HUDEP-2 (cell line): ENCODE results near the gene PREPL.
"Not testable (repeated sequence)": the region's sequence is repeated elsewhere in the genome, so short reads cannot be mapped to it uniquely, and the experiment has no call there.

Source experiments
- DNase-seq, 76 experiments: peaks; one replicate each; lab custom pipeline; 2025; ENCODE audit not compliant: unreplicated experiment in 76 of 76; lab: John Stamatoyannopoulos, UW

PREPL gene

DNA sequence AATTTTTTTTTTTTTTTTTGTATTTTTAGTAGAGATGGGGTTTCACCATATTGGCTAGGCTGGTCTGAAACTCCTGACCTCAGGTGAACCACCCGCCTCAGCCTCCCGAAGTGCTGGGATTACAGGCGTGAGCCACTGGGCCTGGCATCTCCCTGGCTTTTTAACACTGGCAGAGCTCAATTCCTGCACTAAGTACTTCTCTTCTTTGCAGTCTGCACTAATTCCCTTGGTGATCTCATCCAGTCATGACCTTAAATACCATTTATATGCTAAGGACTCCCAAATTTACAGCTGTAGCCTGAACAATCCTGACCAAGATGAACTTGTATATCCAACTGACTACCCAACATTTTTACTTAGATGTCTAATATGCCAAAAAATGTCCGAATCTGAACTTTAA lies 10.2 kb downstream of the PREPL start:
- DNase-seq, result no peak

DNA sequence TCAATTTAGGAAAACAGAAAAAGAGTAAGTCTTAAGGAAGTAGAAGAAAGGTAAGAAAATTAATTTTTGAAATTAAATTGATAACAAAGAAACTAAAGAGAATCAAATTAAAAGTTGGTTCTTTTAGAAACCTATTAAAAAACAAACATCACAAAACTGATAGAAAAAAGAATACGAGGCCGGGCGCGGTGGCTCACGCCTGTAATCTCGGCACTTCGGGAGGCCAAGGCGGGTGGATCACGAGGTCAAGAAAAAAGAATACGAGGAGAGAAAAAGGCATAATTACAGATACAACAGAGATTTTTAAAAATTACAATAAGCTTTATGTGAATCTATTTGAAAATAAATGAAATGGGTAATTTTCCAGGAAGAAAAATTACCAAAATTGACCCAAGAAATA lies 11.8 kb downstream of the PREPL start:
- no peak for DNase-seq

DNA sequence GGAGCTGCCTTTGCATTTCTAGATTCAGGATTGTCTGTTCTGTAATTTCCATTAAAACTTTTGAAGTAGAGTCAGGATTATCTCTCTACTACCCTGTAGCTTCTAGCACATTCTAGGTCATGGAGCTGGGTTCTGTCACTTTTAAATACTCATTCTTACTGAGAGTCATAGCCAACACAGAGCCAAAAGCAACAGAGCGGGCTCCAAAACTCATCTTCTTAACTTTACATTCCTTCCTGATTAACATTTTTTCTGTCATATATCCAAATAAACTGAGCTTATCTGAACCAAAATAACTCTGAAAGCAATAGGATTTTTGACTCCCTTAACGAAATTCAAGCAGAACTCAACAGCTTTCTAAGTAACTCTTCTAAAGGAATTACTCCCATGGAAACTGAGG lies 12.9 kb downstream of the PREPL start:
- DNase-seq, result no peak

DNA sequence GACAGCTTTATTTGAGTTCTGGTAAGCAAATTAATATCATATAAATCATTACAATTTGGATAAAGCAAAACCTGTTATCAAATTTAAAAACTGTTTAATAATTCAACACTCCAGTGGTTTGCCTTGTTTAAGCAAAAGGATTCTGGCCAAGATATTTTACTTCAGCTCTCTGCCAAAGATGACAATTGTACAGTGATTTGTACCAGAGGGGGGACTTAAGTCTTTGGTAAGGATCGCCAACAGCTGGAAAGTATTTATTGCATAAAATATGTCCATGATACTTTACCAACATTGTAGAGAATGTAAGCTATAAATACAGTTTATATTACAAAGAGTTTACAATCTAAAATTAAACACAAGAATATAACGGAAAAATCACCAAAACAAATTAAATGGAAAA lies 13.8 kb downstream of the PREPL start:
- no peak for DNase-seq

DNA sequence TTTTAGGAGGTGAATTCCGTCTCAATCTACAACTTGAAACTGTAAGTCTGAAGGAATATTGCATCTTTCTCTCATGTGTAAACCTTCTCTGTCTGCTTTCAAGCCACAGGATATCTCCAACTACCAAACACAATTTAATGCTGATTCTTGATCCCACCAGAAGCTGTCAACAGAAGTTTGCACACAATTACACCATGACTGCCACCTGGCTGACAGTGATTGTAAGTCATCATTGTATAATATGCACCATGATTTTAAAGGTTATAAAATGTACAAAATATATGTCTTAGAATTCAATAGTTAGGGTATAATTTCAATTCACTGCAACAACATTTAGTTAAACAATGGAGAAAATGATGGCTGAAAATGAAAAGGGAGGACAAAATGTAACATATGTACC lies 18.4 kb downstream of the PREPL start:
- peak in 5 of 76 experiments; percentile 1 to 9 (median 4) for DNase-seq

DNA sequence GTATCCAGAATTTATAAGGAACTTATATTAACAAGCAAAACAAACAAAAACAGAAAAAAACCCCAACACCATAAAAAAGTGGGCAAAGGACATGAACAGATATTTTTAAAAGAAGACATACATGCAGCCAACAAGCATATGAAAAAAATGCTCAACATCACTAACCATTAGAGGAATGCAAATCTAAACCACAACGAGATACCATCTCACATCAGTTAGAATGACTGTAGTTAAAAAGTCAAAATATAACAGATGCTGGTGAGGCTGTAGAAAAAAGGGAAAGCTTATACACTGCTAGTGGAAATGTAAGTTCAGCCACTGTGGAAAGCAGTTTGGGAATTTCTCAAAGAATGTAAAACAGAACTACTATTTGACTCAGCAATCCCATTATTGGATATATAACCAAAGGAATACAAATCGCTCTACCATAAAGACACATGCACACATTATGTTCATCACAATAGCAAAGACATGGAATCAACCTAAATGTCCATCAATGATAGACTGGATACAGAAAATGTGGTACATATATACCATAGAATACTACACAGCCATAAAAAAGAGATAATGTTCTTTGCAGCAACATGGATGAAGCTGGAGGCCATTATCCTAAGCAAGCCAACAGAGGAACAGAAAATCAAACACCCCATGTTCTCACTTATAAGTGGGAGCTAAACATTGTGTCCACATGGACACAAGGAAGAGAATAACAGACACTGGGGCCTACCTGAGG lies 25.3 kb downstream of the PREPL start:
- DNase-seq, result no peak

DNA sequence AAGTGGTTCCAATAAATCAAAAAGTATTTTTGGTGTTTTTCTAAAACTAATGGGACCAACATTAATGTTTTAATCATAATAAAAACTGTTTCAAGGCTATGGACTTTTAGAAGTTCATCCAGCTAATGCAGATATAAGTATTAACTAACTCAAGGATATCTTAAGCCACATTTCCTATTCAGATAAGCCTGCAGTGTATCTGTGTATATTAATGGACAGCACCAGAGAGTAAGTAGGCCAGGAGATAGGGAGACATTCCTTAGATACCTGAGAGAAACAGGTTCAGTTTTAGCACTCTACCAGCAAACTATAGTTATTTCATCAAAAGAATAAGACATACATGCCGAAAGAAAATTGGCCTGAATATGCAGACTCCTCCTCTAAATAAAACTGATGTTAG lies 27.3 kb downstream of the PREPL start:
- no peak for DNase-seq

DNA sequence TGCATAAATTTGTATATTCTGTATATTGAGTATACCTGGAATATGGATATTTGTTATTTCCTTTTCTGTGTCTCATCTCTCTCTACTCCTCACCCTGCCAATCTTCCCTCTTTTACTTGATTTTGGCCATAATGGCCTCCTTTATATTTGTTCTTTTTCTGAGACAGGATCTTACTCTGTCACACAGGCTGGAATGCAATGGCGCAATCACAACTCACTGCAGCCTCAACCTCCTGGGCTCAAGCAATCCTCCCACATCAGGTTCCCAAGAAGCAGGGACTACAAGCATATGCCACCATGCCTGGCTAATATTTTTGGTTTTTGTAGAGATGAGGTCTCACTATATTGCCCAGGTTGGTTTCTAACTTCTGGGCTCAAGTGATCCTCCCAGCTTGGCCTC lies 30.5 kb downstream of the PREPL start:
- DNase-seq, result no peak

DNA sequence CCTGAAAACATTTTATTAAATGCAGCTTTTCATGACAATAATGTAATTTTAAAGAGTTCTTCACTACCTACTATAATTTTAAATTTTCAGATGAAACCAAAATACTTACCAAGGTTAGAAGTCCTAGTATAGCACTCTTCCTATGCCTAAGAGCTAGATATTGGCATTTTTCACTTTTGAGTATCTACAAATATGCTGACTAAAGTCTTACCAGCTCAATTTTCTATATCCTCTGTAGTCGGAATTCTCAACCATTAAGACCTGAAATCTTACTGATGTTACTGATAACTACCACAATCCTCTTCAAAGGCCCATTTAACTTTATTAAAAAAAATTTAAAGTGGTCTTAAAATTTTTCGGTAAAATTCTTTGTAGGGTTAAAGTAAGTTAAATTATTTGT lies 32.0 kb downstream of the PREPL start:
- DNase-seq, result no peak

DNA sequence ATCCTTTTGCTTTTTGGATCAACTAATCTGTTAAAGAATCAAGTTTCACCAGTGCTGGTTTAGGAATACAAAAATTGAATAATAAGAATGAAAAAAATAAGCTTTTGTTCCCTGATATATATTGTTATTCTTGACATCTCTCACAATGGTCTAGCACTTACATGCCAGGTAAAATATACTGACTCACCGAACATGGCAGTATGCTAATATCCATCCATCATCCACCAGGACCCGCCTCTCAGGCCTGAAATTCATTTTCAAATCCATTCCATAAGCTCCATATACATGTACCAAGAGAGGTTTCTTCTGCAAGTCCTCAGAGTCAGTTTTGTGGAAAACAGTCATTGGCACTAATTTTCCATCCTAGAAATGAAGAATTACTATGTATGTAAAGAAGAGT lies 32.5 kb downstream of the PREPL start:
- no peak for DNase-seq

DNA sequence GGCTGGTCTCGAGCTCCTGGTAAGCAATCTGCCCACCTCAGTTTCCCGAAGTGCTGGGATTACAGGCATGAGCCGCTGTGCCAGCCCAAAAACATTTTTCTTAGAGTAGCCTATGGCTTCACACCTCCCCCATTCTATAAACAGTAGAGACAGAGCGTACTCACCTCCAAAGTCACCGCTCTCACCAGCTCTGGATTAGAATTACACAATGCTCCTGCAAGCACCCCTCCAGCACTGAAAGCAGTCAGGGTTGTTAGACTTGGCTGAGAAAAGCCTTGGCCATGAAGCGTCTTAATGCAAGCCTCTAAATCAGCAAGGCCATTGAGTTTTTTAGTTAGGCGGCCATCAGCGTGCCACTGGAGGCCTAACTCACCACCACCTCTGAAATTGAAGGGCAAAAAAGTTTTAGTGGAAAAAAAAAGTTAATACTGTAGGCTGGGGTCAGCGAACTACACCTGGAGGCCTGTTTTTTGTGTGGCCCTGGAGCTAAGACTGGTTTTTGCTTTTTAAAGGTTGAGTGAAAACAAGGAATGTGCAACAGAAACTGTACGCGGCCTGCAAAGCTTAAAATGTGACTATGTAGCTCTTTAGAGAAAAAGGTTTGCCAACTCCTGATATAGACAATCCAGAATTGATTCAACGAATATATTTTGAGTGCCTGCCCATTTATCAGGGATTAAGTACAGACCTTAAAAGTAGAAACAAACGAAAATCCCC lies 34.6 kb downstream of the PREPL start:
- no peak for DNase-seq

DNA sequence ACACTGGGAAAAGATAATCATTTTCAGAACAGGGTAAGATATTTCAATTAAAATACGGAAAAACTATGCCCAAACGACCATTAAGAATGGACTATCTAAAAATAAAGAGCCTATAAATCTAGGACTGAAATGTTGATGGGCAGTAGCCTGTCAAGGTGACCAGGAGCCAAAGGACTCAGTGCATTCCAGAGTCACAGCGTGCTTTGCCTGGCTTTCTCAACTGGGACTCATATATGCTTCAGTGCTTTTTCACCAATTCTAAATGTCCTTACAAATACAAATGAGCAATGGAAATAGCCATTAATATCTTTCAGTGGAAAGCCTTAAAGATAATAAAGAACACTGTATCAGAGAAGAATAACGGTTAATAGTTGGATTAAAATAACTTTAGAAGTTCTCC lies 35.4 kb downstream of the PREPL start:
- no peak for DNase-seq

DNA sequence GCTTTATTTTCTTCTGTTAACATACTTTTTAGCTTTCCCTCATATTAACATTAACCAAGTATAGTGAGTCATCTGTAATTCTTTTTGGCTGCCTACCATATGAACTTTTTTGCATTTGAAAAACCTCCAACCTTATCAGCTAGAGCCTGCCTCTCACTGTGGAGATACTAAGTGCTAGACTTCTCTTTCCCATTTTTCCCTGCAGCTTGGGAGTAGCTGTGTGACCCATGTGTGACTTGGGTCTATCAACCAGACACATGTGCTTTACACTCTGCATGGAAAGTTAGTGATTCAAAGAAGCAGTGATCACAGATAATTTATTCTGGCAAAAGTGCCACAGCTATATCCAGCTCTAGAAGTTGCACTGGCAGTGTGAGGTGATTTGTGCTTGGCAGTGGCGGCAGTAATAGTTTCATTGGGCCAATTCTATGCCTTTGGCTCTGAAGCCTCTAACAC lies 36.3 kb downstream of the PREPL start:
- peak in 63 of 76 experiments; percentile 2 to 85 (median 48) for DNase-seq

DNA sequence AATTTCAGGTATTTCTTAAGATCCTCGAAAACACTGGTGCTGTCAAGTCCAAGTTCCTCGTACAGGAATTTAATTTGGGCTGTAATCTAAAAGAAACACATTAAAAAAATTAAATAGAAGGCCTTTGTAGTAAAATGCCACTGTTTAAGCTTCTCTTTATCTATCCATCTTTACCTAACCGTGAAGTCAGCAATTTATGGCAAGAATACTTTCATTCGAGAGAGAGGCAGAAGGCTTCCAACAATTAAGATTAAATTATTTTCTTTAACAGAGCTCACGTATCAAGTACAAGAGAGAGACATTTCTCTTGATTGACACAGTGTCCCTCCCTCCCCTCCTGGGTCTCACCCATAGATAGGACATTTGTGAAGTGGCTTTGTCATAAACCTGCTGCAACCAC lies 39.9 kb downstream of the PREPL start:
- DNase-seq, result no peak

DNA sequence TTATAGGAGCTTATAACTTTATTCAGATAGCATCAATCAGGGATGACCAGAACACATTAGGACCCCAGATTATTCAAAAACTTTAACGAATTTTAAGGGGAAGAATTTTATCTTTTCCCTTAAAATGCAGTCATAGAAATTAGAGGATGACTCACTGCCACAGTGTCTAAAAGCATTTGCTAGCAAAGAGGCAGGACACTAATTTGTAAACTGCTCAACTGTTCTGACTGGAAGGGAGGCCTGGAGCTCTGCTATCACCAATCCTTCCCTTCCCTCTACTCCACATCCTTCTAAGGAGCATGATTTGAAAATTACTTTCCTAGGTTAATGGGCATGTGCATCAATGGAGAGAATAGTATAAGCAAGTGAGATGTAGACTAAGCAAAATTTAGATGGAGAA lies 40.5 kb downstream of the PREPL start:
- no peak for DNase-seq

DNA sequence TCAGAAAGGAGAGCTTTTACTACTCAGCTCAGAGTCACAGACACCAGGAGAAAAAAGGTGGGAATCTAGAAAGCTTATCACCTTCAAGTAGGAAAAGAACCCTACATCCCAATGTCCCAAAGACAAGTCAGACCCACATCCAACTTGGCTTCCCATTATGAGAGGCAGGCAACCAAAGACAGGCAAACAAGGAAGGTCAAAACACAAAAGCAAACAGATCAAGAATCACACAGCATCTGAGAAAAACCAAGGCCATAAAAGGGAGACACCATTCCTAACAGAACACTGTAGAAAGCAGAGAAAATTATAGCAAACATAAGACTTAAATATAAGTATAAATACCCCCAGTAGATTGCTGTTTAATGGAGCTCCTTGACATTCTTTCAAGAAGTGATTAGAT lies 45.3 kb downstream of the PREPL start:
- DNase-seq, result no peak

DNA sequence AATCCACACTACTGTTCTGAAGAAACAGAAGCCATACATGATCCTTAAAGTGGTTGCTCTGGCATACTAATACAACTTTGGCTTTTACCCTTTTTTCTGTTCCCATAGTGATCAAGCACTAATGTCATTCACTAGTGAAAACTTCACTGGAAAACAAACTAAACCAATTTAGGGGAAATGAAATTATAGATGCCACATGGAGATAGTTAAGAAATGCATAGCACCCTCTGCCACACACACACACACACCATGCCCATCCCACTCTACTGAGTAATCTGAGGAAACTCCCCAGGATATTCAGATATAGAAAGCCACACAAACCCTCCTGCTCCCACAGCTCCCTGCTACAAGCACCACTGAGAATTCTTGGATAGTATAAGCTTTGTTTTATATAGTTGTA lies 46.9 kb downstream of the PREPL start:
- DNase-seq, result no peak

DNA sequence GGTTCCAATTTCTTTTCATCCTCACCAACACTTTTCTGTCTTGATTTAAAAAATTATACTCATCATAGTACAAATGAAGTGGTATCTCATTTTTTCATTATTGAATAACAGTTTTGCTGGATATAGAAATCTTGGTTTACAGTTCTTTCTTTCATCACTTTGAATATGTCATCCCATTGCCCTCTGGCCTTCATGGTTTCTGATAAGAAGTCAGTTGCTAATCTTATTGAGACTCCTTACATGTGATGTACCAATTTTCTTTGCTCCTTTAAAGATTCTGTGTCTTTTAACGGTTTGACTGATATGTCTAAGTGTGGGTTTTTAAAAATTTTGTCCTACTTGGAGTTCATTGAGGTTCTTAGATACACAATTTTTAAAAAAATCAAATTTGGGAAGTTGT lies 51.0 kb downstream of the PREPL start:
- DNase-seq, result no peak

DNA sequence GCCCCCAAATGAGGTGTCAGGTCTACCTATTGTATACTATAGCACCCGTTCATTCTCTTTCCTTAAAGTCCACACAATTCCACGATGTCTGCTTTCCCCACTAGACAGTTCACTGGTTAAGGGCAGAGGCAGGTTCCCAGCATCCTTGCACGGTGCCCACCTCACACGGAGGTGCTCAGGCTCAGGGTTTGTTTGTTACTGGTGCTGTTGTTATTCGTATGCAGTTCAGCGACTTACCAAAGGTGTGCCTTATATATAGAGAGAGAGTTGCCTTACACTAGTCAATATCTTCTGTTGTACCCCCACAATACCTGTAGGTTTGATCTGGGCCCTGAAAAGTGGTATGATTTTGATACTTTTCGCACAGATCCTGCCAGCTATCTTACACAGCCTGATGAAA lies 55.4 kb downstream of the PREPL start:
- DNase-seq, result no peak

DNA sequence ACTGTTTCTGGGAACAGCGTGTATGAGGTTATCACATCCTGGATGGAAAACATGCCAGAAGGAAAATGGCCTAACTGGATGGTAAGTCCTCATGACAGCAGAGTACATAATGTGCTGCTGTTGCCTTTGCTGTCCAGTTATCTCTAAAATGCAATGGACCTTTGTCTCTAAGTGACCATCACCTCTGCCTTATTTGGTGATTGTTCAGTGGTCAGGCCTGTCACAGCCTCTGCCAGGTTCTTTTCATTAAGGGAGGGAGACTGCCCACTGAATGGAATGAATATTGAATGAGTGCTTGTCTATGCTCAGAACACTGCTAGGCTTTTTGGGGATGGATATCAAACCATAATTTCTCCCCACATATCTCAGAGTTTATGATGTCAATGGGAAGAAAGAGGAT lies 57.0 kb downstream of the PREPL start:
- no peak for DNase-seq

DNA sequence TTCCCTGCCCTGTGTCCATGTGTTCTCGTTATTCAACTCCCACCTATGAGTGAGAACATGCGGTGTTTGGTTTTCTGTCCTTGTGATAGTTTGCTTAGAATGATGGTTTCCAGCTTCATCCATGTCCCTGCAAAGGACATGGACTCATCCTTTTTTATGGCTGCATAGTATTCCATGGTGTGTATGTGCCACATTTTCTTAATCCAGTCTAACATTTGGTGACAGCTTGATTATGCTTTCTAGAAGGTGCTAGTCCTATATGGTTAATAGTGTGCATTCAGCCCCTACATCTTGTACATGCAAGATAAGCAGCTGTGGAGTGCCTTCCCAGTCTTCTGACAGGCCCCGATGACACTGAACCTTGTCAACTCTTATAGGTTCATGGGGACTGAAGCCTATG lies 57.5 kb downstream of the PREPL start:
- not testable (repeated sequence) for DNase-seq

DNA sequence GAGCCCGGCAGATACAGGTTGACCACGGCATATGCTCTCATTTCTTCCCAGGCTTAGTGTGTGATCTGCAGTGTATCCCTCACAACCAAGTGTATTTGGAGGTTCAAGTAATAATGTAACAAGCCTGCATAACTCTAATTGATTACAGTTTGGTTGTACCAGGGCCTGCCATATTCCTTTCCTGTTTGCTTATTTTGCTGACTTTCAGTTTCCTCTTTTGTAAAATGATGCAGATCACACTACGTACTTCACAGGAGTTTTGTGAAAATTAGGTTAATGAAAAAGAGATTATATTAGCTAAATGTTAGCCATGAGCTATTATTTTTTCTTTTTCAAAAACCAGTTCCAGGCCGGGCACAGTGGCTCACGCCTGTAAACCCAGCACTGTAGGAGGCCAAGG lies 60.2 kb downstream of the PREPL start:
- no peak for DNase-seq
